ENCODE data around the gene TRIM28.
"Not testable (repeated sequence)": the region's sequence is repeated elsewhere in the genome, so short reads cannot be mapped to it uniquely, and the experiment has no call there.

TRIM28 gene

DNA sequence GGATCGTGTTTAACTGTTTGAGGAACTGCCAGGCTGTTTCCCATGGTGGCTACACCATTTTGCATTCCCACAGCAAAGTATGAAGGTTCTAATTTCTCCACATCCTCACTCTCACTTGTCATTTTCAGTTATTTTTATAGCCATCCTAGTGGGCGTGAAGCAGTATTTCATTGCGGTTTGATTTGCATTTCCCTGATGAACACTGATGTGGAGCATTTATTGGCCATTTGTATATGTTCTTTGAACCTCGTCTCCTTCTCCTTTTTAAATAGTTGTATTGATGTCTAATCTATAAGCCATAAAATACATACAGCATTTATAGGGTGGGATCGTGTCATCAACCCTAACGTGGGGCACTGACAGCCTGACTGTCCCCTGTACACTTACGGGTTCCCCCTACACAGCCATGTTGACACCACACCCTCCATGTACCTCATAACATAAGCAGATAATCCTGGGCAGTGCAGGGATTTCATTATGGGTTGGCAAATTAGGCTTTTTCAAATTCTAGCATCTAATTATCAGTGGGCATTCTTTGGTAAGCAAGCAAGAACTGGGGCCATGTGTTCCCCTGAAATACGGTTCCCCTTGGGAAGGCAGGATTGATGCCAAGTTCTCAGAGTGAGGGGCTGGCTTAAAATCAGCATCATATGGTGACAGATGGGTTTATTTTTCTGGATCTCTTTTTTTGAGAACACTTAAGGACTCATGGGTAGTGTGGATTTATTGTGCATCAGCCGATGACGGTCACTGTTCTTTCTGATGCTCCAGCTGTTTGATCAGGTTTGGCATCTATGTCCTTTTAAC, 12.6 kb upstream of the TRIM28 start:
- CTCF ChIA-PET, result interaction anchor here (1.3 to 1.5 kb wide), 2 partner anchors 12 to 17 kb away, joined by 3 to 11 read pairs; partner anchors contain the start of gene ZBTB45
- no peak for DNase-seq (ENCODE audit: extremely low spot score)
- TF ChIP-seq, protein P1, sequence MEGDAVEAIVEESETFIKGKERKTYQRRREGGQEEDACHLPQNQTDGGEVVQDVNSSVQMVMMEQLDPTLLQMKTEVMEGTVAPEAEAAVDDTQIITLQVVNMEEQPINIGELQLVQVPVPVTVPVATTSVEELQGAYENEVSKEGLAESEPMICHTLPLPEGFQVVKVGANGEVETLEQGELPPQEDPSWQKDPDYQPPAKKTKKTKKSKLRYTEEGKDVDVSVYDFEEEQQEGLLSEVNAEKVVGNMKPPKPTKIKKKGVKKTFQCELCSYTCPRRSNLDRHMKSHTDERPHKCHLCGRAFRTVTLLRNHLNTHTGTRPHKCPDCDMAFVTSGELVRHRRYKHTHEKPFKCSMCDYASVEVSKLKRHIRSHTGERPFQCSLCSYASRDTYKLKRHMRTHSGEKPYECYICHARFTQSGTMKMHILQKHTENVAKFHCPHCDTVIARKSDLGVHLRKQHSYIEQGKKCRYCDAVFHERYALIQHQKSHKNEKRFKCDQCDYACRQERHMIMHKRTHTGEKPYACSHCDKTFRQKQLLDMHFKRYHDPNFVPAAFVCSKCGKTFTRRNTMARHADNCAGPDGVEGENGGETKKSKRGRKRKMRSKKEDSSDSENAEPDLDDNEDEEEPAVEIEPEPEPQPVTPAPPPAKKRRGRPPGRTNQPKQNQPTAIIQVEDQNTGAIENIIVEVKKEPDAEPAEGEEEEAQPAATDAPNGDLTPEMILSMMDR (IDR thresholded peaks at IDR 0.05; ENCODE audit: control extremely low read depth, extremely low read depth, low read depth, missing control alignments), result no peak
- POLR2A ChIA-PET, result no interaction called here

DNA sequence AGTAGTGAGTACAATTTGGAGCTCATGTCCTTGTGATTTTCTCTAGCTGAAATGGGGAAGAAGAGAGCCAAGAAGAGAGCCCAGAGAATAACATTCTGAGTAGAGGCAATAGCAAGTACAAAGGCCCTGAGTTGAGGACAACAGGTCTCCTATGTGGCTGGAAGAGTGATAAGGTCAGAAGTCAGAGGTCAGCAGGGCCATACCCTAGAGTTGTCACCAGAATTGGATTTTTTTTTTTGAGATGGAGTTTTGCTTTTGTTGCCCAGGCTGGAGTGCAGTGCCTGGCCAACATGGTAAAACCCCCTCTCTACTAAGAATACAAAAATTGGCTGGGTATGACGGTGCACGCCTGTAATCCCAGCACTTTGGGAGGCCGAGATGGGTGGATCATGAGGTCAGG, 8.0 kb upstream of the TRIM28 start:
- TF ChIP-seq, protein P1 (IDR thresholded peaks at IDR 0.05; ENCODE audit: control extremely low read depth, extremely low read depth, low read depth, missing control alignments), result no peak
- CTCF ChIA-PET, result interaction anchor here (0.6 to 3.4 kb wide), 2 partner anchors 16 to 28 kb away, joined by 3 to 30 read pairs; partner anchors contain the start of gene ZBTB45

DNA sequence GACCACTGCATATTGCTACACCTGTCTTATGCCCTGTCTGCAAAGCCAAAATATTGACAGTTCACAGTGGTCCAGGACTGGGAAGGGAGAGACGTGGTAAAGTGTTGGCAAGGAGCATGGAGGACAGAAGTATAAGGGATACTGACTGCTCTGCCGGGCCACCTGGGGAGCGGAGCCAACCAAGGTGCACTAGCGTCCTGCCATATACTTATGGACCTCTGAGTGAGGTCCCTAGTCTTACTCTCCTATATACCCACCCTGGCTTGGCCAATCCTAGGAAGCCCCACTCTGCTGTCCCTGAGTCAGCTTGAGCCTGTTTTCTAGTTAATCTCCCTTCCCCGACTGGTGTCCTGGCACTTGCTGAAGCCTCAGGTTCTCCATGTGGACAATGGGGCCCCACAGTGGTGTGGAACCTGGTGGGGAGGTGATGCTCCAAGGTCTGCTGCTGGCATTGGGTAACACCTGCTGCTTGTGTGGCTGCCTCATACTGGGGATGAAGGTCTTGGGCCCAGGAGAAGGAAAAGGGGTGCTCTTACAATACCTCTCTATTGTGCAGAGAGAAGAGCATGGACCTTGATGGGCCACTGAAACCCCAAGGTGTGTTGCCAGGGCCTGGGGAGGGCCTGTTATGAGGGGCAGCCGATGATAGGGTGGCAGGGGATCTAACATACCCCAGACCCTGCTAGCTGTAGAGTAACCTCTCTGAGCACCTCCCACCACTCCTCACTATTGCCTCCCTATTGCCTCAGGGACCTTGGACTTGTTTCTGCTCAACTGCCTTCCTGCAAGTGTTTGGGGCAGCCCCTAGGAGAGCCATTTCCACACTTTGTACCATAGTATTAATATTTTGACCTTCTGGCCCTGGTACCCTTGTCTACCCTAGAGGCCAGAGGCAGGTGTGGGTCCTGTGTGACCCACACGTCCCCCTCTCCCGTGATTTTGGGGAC, 6.7 kb upstream of the TRIM28 start:
- DNase-seq (ENCODE audit: extremely low spot score), result no peak
- CTCF ChIA-PET, result interaction anchor here (1.2 kb wide), 1 partner anchor 18 kb away, joined by 3 read pairs; no protein-coding TSS in a partner anchor
- TF ChIP-seq, protein P1 (IDR thresholded peaks at IDR 0.05; ENCODE audit: control extremely low read depth, extremely low read depth, low read depth, missing control alignments), result no peak
- POLR2A ChIA-PET, result interaction anchor here (0.6 kb wide), 1 partner anchor 26 kb away, joined by 5 read pairs; no protein-coding TSS in a partner anchor

More for the DNA sequence above, 8.0 kb upstream of the TRIM28 start:
- DNase-seq (ENCODE audit: extremely low spot score), result no peak
- POLR2A ChIA-PET, result no interaction called here

DNA sequence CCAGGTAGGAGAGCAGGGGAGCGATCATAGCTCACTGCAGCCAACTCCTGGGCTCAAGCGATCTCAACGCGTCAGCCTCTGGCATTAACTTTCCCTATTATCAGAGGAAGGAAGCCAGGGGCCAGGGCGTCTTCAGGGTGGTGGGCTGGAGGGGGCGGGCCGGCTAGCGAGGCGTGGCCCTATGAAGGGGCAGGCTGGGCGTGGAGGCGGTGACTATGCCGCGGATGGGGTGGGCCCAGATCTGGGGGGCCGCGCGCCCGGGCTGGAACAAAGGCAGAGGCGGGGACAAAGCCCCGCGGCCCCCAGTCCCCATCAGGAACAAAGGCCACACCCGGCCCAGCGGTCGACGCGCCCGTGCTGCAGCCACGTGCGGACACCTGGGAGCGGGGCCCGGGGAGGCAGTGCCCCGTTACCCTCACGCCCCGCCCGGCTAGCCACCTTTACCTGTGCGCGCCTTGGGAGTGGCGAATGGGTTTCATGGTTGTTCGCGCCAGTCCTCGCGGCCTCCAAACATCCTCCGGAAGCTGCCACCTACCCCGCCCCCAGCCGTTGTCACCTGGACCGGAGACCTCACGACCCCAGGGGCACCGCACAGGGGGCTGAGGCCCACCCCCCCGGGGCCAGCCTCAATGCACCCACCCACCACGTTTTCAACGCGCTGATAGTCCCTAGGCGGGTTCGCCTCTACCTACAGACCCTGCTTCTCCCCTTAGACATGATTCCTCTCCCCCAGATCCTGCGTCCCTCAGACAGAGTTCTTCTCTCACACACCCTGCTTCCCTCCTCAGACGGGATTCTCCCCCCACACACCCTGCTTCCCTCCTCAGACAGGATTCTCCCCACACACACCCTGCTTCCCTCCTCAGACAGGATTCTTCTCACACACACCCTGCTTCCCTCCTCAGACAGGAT, 5.4 kb upstream of the TRIM28 start:
- TF ChIP-seq, protein P1 (IDR thresholded peaks at IDR 0.05; ENCODE audit: control extremely low read depth, extremely low read depth, low read depth, missing control alignments), result no peak
- DNase-seq (ENCODE audit: extremely low spot score), result peak; percentile 39
- CTCF ChIA-PET, result interaction anchor here (1.2 kb wide), 1 partner anchor 20 kb away, joined by 3 read pairs; no protein-coding TSS in a partner anchor
- POLR2A ChIA-PET, result no interaction called here

DNA sequence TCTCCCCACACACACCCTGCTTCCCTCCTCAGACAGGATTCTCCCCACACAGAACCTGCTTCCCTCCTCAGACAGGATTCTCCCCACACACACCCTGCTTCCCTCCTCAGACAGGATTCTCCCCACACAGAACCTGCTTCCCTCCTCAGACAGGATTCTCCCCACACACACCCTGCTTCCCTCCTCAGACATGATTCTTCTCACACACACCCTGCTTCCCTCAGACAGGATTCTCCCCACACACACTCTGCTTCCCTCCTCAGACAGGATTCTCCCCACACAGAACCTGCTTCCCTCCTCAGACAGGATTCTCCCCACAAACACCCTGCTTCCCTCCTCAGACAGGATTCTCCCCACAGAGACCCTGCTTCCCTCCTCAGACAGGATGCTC, 4.7 kb upstream of the TRIM28 start:
- DNase-seq (ENCODE audit: extremely low spot score); CTCF ChIA-PET; POLR2A ChIA-PET: not testable (repeated sequence)

DNA sequence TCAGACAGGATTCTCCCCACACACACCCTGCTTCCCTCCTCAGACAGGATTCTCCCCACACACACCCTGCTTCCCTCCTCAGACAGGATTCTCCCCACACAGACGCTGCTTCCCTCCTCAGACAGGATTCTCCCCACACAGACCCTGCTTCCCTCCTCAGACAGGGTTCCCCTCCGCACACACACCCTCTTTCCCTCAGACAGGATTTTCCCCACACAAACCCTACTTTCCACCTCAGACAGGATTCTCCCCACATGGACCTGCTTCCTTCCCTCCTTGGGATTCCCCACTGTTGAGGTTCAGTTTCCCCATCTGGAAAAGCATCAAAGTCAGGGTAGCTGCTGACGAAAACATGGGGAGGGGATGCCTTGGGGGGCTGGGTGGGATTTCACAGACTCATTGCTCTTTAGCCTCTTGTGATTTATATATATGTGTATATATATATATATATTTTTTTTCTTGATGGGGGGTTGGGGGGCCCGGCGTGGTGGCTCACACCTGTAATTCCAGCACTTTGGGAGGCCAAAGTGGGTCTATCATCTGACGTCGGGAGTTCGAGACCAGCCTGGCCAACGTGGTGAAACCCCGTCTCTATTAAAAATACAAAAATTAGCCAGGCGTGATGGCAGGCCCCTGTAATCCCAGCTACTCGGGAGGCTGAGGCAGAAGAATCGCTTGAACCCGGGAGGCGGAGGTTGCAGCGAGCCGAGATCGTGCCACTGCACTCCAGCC, 1.1 kb upstream of the TRIM28 start:
- CTCF ChIA-PET, result interaction anchor here (1.1 to 1.9 kb wide), 2 partner anchors 23 to 29 kb away, joined by 6 to 23 read pairs; partner anchors contain the start of gene ZBTB45
- POLR2A ChIA-PET, result interaction anchor here (0.8 kb wide), 1 partner anchor 239 kb away, joined by 4 read pairs; no protein-coding TSS in a partner anchor
- not testable (repeated sequence) for DNase-seq (ENCODE audit: extremely low spot score)

Measured in GM10248 (cell line).